HepG2 (cell line): ENCODE measurements around the gene CENPW. TPM values are rescaled to one million over a fixed set of nuclear protein-coding genes. Genes with fewer than 3 reads are reported as not detected.

Experiments
- ARHGAP35 ChIP-seq: sonication (generic); formaldehyde crosslinking; IDR thresholded peaks from 2 replicates; pipeline ENCODE4 v1.9.0; 2022; ENCODE audit warnings: mild to moderate bottlenecking, inconsistent platforms, moderate library complexity, missing genetic modification reagents, borderline replicate concordance
- ARNT ChIP-seq: fragments of 450-650 bp; IDR thresholded peaks from 2 replicates; pipeline ENCODE4 v1.6.1; 2017
- BORCS8-MEF2B ChIP-seq: sonication (generic); formaldehyde crosslinking; IDR thresholded peaks from 2 replicates; pipeline ENCODE4 v1.8.0; 2022; ENCODE audit warnings: mild to moderate bottlenecking, missing genetic modification reagents
- DPF2 ChIP-seq: sonication (generic); formaldehyde crosslinking; IDR thresholded peaks from 2 replicates; pipeline ENCODE4 v1.4.0; 2020; ENCODE audit warnings: mild to moderate bottlenecking, low read depth, missing genetic modification reagents, borderline replicate concordance
- ELF4 ChIP-seq: sonication (generic); formaldehyde crosslinking; IDR thresholded peaks from 2 replicates; pipeline ENCODE4 v1.5.0; 2020; ENCODE audit warnings: missing genetic modification reagents, mild to moderate bottlenecking, moderate library complexity, borderline replicate concordance
- FOXJ3 ChIP-seq: sonication (generic); formaldehyde crosslinking; IDR thresholded peaks from 2 replicates; pipeline ENCODE4 v1.4.0; 2020; ENCODE audit warnings: missing genetic modification reagents, mild to moderate bottlenecking, borderline replicate concordance
- GATAD1 ChIP-seq: IDR thresholded peaks from 2 replicates; pipeline ENCODE4 v1.6.1; 2016; ENCODE audit warnings: missing genetic modification reagents, missing compliant biosample characterization
- GPBP1L1 ChIP-seq: sonication (generic); formaldehyde crosslinking; IDR thresholded peaks from 2 replicates; pipeline ENCODE4 v1.5.0; 2020; ENCODE audit warnings: mild to moderate bottlenecking, missing genetic modification reagents
- HMG20A ChIP-seq: IDR thresholded peaks from 2 replicates; pipeline ENCODE4 v1.6.1; 2016; ENCODE audit warnings: borderline replicate concordance
- HMGXB4 ChIP-seq, 2 experiments: sonication (generic) in 1 of 2; formaldehyde crosslinking in 1 of 2; IDR thresholded peaks; 2 replicates each; pipeline versions ENCODE4 v1.4.0 to v1.6.1; 2018 to 2020; ENCODE audit warnings: missing genetic modification reagents in 2 of 2, borderline replicate concordance in 1 of 2, low read depth in 1 of 2, mild to moderate bottlenecking in 1 of 2, missing biosample characterization in 1 of 2
- KAT2B ChIP-seq: fragments of 150-350 bp; IDR thresholded peaks from 2 replicates; pipeline ENCODE4 v1.6.1; 2014; ENCODE audit warnings: low read depth, low read length, borderline replicate concordance
- MEIS2 ChIP-seq: sonication (generic); formaldehyde crosslinking; IDR thresholded peaks from 2 replicates; pipeline ENCODE4 v1.9.0; 2021; ENCODE audit warnings: mild to moderate bottlenecking, missing genetic modification reagents
- MTA1 ChIP-seq: sonication (generic); formaldehyde crosslinking; IDR thresholded peaks from 2 replicates; pipeline ENCODE4 v1.4.0; 2020; ENCODE audit warnings: missing genetic modification reagents, mild to moderate bottlenecking, borderline replicate concordance
- NFE2L2 ChIP-seq: fragments of 150-350 bp; IDR thresholded peaks from 2 replicates; pipeline ENCODE4 v1.6.1; 2014; ENCODE audit warnings: low read length
- NFKB2 ChIP-seq: sonication (generic); formaldehyde crosslinking; IDR thresholded peaks from 2 replicates; pipeline ENCODE4 v1.4.0; 2020; ENCODE audit warnings: missing genetic modification reagents, borderline replicate concordance
- PHF20 ChIP-seq: sonication (generic); formaldehyde crosslinking; IDR thresholded peaks from 2 replicates; pipeline ENCODE4 v1.5.0; 2020; ENCODE audit warnings: mild to moderate bottlenecking, missing genetic modification reagents
- REXO4 ChIP-seq: sonication (generic); formaldehyde crosslinking; IDR thresholded peaks from 2 replicates; pipeline ENCODE4 v1.8.0; 2022; ENCODE audit warnings: missing genetic modification reagents, mild to moderate bottlenecking, borderline replicate concordance
- SNRNP70 ChIP-seq: fragments of 200-400 bp; formaldehyde crosslinking; IDR thresholded peaks from 2 replicates; pipeline ENCODE4 v1.6.1; 2017; ENCODE audit warnings: mild to moderate bottlenecking, low read depth, low read length, moderate library complexity
- THAP11 ChIP-seq: IDR thresholded peaks from 2 replicates; pipeline ENCODE4 v1.6.1; 2016; ENCODE audit warnings: missing biosample characterization, missing genetic modification reagents
- TMF1 ChIP-seq: sonication (generic); formaldehyde crosslinking; IDR thresholded peaks from 2 replicates; pipeline ENCODE4 v1.8.1; 2022; ENCODE audit warnings: low read depth, missing genetic modification reagents
- YEATS2 ChIP-seq: sonication (generic); formaldehyde crosslinking; IDR thresholded peaks from 2 replicates; pipeline ENCODE4 v1.4.0; 2020; ENCODE audit warnings: missing genetic modification reagents, borderline replicate concordance
- ZNF350 ChIP-seq: sonication (generic); formaldehyde crosslinking; IDR thresholded peaks from 2 replicates; pipeline ENCODE4 v1.4.0; 2020; ENCODE audit warnings: mild to moderate bottlenecking, low read depth, missing genetic modification reagents, borderline replicate concordance
- ZNF414 ChIP-seq: sonication (generic); formaldehyde crosslinking; IDR thresholded peaks from 2 replicates; pipeline ENCODE4 v1.5.0; 2020; ENCODE audit warnings: missing genetic modification reagents
- ZNF878 ChIP-seq: sonication (generic); formaldehyde crosslinking; IDR thresholded peaks from 2 replicates; pipeline ENCODE4 v1.8.1; 2023; ENCODE audit warnings: mild to moderate bottlenecking, missing genetic modification reagents, moderate library complexity
- polyA plus RNA-seq, 8 experiments: library from polyadenylated mRNA; depleted of rRNA in 3 of 8; stranded (reverse) in 7 of 8; unstranded in 1 of 8; fragments of >200 nt; fragmentation: Illumina TruSeq in 4 of 8; extraction: Trizol in 4 of 8; gene quantifications; 2 replicates each; pipeline versions ENCODE4 v1.2.1 to v1.2.3, GENCODE V29; 2011 to 2016; ENCODE audit warnings: low read depth in 4 of 8, missing spikeins in 1 of 8, mixed read lengths in 1 of 8; ENCODE audit not compliant: insufficient read depth in 1 of 8
- total RNA-seq, 5 experiments: library from RNA; depleted of rRNA; stranded (reverse); fragments of >200 nt; fragmentation: Illumina TruSeq; extraction: Trizol; gene quantifications; 2 replicates each; pipeline ENCODE4 v1.2.3, GENCODE V29; 2016; ENCODE audit warnings: low read depth in 1 of 5
- TF ChIP-seq, protein P1 (sequence below): sonication (generic); IDR thresholded peaks from 2 replicates; pipeline ENCODE4 v1.6.1; 2016; ENCODE audit warnings: low read depth, borderline replicate concordance

Gene CENPW
- total and polyA plus RNA-seq, 2 of the 13 experiments (the other 11 are each of a cell fraction or from before 2014, with no cell fraction given): 8.6 to 94.7 TPM

DNA sequence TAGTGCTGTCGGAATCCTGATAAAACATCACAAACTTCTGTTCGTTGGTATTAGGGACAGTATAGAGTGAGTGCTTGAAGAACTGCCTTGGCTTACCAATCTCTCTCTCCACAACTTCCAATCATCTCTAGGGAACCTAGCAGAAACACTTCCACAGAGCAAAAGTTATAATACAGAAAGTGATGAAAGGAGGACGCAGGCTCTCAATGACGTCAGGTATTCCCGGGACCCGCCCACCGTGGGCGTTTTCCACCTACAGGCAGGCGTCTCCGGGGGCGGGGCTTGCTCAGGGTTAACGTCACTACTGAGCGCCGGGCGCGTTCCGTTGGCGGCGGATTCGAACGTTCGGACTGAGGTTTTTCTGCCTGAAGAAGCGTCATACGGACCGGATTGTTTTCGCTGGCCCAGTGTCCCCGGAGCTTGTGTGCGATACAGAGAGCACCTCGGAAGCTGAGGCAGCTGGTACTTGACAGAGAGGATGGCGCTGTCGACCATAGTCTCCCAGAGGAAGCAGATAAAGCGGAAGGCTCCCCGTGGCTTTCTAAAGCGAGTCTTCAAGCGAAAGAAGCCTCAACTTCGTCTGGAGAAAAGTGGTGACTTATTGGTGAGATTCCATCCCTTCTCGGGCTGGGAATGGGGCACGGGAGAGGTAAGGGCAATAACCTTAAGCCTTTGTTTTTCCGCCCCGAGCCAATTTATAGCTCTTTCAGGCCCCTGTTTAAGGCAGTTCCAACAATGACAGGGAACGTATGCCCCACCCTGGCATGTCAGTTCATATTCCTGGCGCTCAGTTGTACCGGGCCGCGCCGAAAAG lies at the start of gene CENPW (continued):
- TF ChIP-seq ELF4: no peak
- peak; percentile 92 for TF ChIP-seq ZNF878 (CRISPR knock-in tag)
- TF ChIP-seq ARHGAP35 (CRISPR knock-in tag): peak; percentile 81; the same call in 1 of the 2 replicates
- TF ChIP-seq GATAD1 (CRISPR knock-in tag): peak; percentile 100
- TF ChIP-seq GPBP1L1: no peak
- no peak for TF ChIP-seq TMF1 (CRISPR knock-in tag)
- peak; percentile 48; the same call in 1 of the 2 replicates for TF ChIP-seq NFKB2
- no peak for TF ChIP-seq MEIS2
- TF ChIP-seq YEATS2 (CRISPR knock-in tag): peak; percentile 92
- TF ChIP-seq REXO4 (CRISPR knock-in tag): no peak
- no peak for TF ChIP-seq KAT2B
- no peak for TF ChIP-seq SNRNP70
- TF ChIP-seq ZNF350 (CRISPR knock-in tag): peak; percentile 90; the same call in 1 of the 2 replicates
- 0 out of 2 replicates have a peak, but pooled peaks have one; percentile 22 for TF ChIP-seq MTA1 (CRISPR knock-in tag)
- TF ChIP-seq FOXJ3 (CRISPR knock-in tag): peak; percentile 49; the same call in 1 of the 2 replicates
- TF ChIP-seq ARNT: no peak
- peak; percentile 94 for TF ChIP-seq PHF20 (CRISPR knock-in tag)
- TF ChIP-seq HMG20A (CRISPR knock-in tag): no peak
- TF ChIP-seq, protein P1, sequence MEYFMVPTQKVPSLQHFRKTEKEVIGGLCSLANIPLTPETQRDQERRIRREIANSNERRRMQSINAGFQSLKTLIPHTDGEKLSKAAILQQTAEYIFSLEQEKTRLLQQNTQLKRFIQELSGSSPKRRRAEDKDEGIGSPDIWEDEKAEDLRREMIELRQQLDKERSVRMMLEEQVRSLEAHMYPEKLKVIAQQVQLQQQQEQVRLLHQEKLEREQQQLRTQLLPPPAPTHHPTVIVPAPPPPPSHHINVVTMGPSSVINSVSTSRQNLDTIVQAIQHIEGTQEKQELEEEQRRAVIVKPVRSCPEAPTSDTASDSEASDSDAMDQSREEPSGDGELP: peak; percentile 55; the same call in 1 of the 2 replicates
- peak; percentile 74 for TF ChIP-seq BORCS8-MEF2B
- TF ChIP-seq THAP11 (CRISPR knock-in tag): peak; percentile 88
- TF ChIP-seq DPF2 (CRISPR knock-in tag): no peak
- no peak for TF ChIP-seq ZNF414 (CRISPR knock-in tag)
- TF ChIP-seq NFE2L2: no peak
- TF ChIP-seq HMGXB4 (CRISPR knock-in tag; IDR thresholded peaks at IDR 0.05; ENCODE audit: borderline replicate concordance in 1 of 2, low read depth in 1 of 2): peak; percentile 77 to 79
